Endometrial microvascular endothelial cells (primary cell): ENCODE results near the gene PATL2. TPM values are rescaled to one million over a fixed set of nuclear protein-coding genes. Genes with fewer than 3 reads are reported as not detected.
"Not testable (repeated sequence)": the region's sequence is repeated elsewhere in the genome, so short reads cannot be mapped to it uniquely, and the experiment has no call there.

Source experiments
- in situ Hi-C: cut with HindIII; loops from 2 replicates; pipeline ENCODE4 v1.10.0; 2017; ENCODE audit warnings: low sequenced_read_pairs, low pct_unique_long_range_greater_than_20kb; ENCODE audit errors: inconsistent ontology term
- total RNA-seq: library from RNA; depleted of rRNA; stranded (reverse); fragments of >200 nt; gene quantifications from one replicate; pipeline ENCODE4 v1.2.3, GENCODE V29; 2015; ENCODE audit errors: inconsistent ontology term

PATL2 gene
- total RNA-seq, 1 donor from 2014 or later, result not detected

DNA sequence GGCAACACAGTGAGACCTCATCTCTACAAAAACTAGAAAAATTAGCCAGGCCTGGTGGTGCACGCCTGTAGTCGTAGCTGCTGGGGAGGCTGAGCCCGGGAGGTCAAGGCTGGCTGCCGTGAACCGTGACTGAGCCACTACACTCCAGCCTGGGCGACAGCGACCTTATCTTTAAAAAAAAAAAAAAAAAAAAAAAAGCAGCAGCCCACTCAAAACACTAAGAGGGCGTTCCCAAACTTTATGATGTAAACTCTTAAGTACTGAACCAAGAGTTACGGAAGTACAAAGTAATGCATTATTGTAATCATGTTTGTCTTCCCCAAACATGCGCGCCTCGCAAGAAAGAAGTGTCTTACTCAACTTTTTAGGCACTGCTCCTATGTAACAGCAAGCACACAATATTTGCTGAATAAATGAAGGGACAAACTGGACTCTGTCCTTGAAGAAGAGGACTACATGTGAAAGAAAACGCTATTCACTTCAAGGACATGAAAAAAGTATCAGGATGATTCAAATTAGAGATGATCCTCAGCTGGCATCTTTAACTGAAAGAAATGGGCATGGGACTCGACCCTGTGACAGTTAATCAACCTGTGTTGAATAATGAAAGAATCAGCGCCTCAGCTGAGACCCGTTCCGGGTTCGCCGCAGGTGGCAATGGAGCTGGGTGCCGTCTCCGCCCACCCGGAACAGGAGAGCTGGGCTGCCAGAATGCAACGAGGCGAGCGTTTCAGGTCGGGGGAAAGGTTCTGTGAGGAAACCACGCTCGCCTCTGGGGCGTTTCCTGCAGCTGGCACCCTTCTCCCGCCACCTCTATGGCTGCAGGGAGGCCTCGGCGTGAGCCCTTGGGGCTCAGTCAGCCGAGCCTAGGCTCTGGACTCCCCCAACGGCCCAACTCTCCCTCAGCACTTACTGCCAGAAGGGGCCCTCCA, 48.4 kb downstream of the PATL2 start:
- in situ Hi-C loops, result loop anchor here (10.0 kb wide), 1 partner anchor 72 kb away; the partner anchor contains the start of gene TRIM69

DNA sequence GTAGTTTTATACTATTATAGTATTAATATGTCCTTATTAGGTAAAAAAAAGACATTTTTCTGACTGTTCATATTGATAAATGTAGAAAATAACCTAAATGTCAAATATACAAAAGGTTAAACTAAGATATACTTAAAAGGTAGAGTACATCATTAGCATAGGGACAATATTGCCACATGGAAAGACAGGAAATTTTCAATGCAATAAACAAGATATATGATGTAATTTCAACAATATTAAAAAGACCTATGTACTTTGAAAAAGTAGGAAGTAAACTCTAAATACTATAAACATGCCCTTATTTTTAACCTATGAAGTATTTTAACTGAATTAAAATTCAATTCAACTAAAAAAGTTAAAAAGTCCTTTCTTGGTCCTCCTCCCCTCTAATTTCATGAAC, 49.5 kb downstream of the PATL2 start:
- in situ Hi-C loops, result loop anchor here (10.0 kb wide), 1 partner anchor 73 kb away; the partner anchor contains the start of gene TRIM69

DNA sequence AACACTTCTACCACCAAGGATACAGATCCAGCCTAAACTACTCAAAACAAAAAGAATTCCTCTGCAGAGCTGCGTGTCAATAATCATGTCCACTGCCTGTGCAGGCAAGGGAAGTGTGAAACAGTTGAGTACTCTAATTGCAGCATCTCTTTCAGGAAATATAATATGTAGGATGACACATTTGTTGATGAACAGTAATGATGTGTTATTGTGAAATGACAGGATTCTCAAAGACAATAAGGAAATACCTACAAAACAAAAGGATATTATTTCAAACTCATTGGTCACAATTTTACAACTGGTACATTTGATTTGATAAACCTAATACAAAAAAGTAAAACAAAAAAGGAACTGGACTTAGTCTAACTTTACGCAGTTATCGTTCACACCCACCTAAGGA, 52.1 kb downstream of the PATL2 start:
- in situ Hi-C loops, result no loop called here

DNA sequence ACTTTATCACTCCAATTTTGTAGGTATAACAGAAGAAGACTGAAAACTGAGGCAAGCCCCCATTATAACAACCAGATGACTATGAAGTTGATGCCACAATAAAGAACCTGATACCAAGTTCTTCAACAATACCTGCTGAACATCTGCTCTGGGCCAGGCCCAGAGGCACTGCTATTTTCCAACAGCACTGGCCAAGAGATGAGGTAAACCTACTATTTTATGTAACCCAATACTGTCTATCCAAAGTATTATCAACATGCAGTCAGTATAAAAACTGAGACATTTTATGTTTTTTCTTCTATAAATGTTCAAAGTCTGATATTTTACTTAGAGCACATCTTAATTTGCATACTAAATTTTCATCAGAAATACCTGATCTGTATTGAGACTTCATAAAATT, 53.7 kb downstream of the PATL2 start:
- in situ Hi-C loops, result no loop called here

DNA sequence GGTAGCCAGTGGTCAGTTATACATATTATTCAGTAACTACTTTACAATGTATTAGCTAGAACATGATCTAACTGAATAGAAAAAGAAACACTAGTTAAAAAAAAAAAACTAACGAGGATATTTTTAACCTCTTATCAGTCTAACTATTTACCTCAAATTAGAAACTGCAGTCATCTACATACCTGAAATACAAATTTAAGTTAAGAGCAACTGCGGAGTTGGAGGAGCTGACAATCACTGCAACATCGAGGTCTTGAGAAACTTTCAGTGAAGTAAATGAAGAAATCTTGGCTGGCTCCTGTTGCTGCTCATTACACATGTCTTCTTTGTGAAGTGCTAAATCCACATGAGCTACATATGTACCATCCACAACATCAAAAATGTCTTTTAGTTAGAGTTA, 54.2 kb downstream of the PATL2 start:
- in situ Hi-C loops, result no loop called here

DNA sequence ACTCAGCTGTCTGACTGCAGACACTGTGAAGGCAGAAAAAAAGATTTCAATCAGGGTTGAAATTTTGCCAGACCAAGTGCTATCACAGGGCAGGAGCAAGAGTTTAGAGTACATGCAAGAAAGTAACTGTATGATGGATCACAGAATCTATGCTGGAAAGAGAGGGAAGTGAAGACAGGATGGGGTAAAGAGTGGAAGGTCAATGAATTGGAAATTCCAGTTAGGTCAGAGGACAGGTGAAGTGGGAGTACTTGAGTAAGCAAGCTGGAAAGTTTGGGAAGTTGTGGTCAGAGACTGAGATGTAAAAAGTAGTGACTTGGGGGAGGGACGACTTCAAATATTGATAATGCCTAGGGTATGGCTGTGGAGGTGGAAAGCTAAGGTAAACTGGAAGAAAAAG, 54.8 kb downstream of the PATL2 start:
- in situ Hi-C loops, result no loop called here

DNA sequence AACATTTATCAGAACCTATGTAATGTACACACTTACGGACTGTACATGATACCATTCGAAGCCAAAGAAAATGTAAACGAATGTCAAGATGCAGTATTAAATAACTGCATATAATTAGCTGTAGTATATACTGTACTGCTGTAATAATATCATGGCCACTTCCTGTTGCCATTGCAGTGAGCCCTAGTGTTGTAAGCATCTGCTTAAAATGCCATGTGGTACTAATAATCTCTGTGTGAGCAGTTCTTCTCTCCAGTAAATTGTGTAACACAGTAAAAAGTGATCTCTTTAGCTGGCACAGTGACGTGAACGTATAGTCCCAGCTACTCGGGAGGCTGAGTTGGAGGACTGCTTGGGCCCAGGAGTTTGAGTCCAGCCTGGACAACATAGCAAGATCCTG, 56.3 kb downstream of the PATL2 start:
- in situ Hi-C loops, result no loop called here

DNA sequence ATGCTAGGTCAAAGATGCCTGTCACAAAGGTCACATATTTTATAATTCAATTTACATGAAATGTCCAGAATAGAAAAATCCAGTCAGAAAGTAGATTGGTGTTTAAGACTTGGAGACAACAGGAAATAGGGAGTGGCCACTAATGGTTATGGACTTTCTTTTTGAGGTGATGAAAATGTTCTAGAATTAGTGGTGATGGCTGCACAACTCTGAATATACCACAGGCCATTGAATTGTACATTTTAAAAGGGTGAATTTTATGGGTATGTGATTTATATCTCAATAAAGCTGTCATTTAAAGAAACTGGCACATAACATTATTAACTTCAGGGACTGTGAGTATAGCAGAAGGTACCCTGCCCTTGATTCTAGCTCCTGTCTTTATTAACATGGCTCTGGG, 63.5 kb downstream of the PATL2 start:
- in situ Hi-C loops, result no loop called here

DNA sequence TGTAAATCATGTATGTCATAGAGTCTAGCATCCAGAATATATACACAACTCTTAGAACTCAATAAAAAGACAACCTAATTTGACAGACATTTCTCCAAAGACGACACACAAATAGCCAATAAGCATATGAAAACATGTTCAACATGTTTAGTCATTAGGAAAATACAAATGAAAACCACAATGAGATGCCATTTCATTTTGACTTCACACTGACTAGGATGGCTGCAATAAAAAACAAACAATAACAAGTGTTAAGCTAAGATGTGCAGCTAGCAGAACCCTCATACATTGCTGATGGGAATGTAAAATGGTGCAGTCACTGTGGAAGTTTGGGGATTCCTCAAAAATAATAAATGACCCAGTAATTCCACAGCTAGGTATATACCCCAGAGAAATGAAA, 64.1 kb downstream of the PATL2 start:
- in situ Hi-C loops, result no loop called here

DNA sequence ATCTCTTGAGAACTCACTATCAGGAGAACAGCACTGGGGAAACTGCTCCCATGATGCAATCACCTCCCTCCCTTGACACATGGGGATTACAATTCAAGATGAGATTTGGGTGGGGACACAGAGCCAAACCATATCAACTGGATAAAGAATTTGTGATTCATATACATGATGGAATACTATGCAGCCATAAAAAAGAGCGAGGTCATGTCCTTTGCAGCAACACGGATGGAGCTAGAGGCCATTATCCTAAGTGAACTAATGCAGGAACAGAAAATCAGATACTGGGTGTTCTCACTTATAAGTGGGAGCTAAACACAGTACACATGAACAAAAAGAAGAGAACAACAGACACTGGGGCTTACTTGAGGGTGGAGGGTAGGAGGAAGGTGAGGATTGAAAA, 64.7 kb downstream of the PATL2 start:
- in situ Hi-C loops, result no loop called here

DNA sequence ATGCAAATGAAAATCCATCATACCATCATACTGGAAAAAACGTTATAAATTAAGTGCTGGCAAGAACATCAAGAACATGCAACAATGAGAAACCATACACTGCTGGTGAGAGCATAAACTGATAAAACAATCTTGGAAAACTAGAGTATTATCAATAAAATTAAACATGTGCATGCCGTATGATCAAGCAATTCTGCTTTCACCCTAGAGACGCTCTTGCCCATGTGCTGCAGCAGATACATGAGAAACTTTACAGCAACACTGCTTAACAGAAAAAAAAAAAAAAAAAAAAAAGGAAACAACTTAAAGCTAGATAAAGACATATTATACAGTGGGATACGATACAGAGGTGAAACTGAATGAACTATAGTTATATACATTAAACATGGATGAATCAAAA, 69.5 kb downstream of the PATL2 start:
- in situ Hi-C loops, result no loop called here

DNA sequence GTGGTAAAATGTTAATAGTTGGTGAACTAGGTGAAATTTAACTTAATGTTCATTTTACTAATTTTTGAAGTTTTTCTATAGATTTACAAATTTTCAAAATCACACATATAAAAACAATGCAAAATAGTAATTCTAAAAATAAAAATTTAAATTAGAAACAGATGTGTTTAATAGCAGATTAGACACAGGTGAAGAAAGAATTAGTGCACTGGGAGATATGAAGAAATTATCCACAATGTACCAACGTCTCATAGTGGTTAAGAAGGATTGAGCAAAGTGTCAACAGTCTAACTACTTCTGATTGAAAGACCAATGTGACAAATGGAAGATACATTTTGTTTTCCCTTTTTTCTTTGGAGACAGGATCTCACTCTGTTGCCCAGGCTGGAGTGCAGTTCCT, 74.1 kb downstream of the PATL2 start:
- in situ Hi-C loops, result no loop called here

DNA sequence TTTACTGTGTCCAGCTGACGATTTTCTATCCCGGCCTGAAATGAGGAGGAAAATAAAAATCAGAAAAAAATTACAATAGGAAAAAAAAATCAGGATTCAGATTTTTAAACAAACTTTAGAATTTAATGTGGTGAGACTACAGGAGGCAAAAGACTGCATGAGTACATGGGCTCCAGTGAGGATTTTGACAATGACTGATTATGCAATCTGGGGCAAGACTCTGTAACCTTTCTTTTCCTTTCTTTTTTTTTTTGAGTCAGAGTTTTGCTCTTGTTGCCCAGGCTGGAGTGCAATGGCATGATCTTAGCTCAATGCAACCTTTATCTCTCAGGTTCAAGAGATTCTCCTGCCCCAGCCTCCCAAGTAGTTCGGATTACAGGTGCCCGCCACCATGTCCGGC, 77.5 kb downstream of the PATL2 start:
- in situ Hi-C loops, result no loop called here

DNA sequence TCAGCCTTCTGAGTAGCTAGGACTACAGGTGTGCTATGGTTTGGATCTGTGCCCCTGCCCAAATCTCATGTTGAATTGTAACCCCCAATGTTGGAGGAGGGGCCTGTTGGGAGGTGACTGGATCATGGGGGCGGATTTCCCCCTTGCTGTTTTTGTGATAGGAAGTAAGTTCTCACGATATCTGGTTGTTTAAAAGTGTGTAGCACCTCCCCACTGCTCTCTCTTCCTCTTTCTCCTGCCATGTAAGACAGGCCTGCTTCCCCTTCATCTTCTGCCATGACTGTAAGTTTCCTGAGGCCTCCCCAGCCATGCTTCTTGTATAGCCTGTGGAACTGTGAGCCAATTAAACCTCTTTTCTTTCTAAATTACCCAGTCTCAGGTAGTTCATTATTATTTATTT, 85.8 kb downstream of the PATL2 start:
- in situ Hi-C loops, result not testable (repeated sequence)

DNA sequence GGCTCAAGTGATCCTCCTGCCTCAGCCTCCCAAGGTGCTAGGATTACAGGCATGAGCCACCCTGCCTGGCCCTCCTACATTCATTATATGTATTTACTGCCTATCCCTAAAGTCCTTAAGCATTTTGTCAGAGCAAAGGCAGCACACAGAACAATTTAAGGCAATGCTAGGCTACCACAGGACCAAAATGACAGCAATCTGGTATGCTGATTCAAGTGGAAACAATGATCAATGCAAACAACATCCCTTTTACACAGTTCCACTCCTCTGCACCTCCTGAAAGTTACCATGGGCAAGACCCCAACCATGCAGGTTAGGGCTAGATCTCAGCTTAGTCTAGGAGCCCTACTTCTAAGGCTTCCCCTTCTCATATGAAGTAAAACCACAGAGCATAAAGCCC, 87.9 kb downstream of the PATL2 start:
- in situ Hi-C loops, result no loop called here

DNA sequence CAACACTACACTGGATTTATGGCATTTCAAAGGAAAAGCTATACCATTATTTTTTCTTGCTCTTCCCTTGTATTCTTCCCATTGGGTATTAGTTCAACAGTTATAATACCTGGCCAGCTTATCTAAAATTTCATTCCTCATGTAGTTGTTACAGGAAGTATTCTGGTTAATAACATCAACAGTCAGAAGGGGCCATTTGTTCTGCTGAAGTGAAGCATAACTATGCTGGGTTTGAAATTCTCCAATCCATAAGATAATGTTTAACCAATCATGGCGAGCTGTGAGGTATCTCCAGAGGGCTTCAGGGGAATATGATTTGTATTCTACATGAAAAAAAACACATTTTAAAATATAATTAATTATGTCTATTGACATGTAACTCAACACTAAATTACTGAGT, 91.0 kb downstream of the PATL2 start:
- in situ Hi-C loops, result no loop called here

DNA sequence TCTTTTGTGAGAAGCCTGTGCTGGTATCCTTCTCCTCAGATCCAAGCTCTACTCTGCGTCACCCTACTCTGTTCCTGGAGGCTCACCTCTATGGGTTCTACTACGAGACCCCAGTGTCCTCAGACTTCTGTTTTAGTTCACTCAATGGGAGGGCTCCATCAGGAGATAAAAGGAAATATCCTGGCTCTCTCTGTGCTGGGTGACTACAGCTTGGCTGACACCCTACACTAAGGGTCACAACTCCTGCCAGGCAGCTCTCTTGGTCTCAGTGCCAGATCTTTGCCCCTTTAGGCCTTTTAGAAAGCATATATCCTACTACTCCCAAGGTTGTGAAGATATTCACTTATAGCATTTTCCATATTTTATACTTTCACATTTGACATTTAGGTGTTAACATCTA, 94.1 kb downstream of the PATL2 start:
- in situ Hi-C loops, result no loop called here
